22Rv1 (cell line): ENCODE results near the gene NPC2.

Experiments used
- ZFX ChIP-seq: fragments of 450-650 bp; IDR thresholded peaks from 2 replicates; pipeline ENCODE4 v1.6.1; 2017; ENCODE audit warnings: antibody characterized with exemption, borderline replicate concordance
- TF ChIP-seq, protein P1 (sequence below): fragments of 450-650 bp; IDR thresholded peaks from 2 replicates; pipeline ENCODE4 v1.5.1; 2017; ENCODE audit warnings: mild to moderate bottlenecking

GRCh38 chr14:74495356-74495755, 2.3 kb upstream of the NPC2 start:
- TF ChIP-seq, protein P1, sequence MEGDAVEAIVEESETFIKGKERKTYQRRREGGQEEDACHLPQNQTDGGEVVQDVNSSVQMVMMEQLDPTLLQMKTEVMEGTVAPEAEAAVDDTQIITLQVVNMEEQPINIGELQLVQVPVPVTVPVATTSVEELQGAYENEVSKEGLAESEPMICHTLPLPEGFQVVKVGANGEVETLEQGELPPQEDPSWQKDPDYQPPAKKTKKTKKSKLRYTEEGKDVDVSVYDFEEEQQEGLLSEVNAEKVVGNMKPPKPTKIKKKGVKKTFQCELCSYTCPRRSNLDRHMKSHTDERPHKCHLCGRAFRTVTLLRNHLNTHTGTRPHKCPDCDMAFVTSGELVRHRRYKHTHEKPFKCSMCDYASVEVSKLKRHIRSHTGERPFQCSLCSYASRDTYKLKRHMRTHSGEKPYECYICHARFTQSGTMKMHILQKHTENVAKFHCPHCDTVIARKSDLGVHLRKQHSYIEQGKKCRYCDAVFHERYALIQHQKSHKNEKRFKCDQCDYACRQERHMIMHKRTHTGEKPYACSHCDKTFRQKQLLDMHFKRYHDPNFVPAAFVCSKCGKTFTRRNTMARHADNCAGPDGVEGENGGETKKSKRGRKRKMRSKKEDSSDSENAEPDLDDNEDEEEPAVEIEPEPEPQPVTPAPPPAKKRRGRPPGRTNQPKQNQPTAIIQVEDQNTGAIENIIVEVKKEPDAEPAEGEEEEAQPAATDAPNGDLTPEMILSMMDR = no peak
- TF ChIP-seq ZFX = no peak
